GM12878 (cell line): ENCODE results near the gene HAO2. TPM values are rescaled to one million over a fixed set of nuclear protein-coding genes. Genes with fewer than 3 reads are reported as not detected.

Experiments
- ATAC-seq: fragments of 200-7000 bp; cut with Tn5 transposase; 3 replicates; pipeline ENCODE4 v1.9.1; 2020; ENCODE audit warnings: mild to moderate bottlenecking, moderate library complexity
- BruUV-seq: library from RNA; stranded (reverse); fragments of 400-500 nt; replicated peaks from 2 replicates; lab custom pipeline; 2021; lab: Mats Ljungman, UMichigan
- CTCF ChIA-PET: fragments of 300-600 bp; sonication (Branson Sonifier 250); formaldehyde crosslinking; extraction: SDS; loops from one replicate; lab custom pipeline; 2021; ENCODE audit warnings: inconsistent platforms; lab: Yijun Ruan, JAX
- POLR2A ChIA-PET: fragments of 350-600 bp; formaldehyde crosslinking; extraction: SDS; loops from one replicate; lab custom pipeline; 2021; ENCODE audit warnings: inconsistent platforms; lab: Charles Lee
- RAD21 ChIA-PET: fragments of 300-600 bp; sonication (Branson Sonifier 250); formaldehyde crosslinking; loops from one replicate; lab custom pipeline; 2023; ENCODE audit warnings: antibody characterized with exemption; ENCODE audit not compliant: unreplicated experiment; lab: Charles Lee
- SMC1A ChIA-PET: fragments of 300-600 bp; sonication (Branson Sonifier 250); formaldehyde crosslinking; loops from one replicate; lab custom pipeline; 2023; ENCODE audit not compliant: unreplicated experiment, uncharacterized antibody; lab: Charles Lee
- DNase-seq: peaks from one replicate; pipeline ENCODE4 v3.0.0-alpha.2; 2011; ENCODE audit warnings: low read depth, low spot score
- FAIRE-seq: peaks from 3 replicates; lab custom pipeline; 2011; peaks lifted over from hg19 to GRCh38; lab: Jason Lieb, UNC
- H2AFZ ChIP-seq: 2 replicates; pipeline ENCODE4 v1.6.0; 2011; ENCODE audit warnings: low read depth, low read length, control low read depth; ENCODE audit not compliant: control insufficient read depth
- H3K27ac ChIP-seq: 2 replicates; pipeline ENCODE4 v1.5.1; 2011; ENCODE audit warnings: control low read depth; ENCODE audit not compliant: control insufficient read depth, insufficient read depth
- H3K27me3 ChIP-seq, 2 experiments: replicated peaks in 1 of 2; 2 replicates each; pipeline versions ENCODE4 v1.6.0 to v1.6.1; 2011; ENCODE audit warnings: low read length in 1 of 2; ENCODE audit not compliant: control insufficient read depth in 2 of 2, insufficient read depth in 2 of 2
- H3K36me3 ChIP-seq, 2 experiments: 2 replicates each; pipeline ENCODE4 v1.5.1; 2011; ENCODE audit warnings: low read length in 1 of 2; ENCODE audit not compliant: control insufficient read depth in 2 of 2, insufficient read depth in 2 of 2
- H3K4me1 ChIP-seq: 2 replicates; pipeline ENCODE4 v1.6.1; 2011; ENCODE audit warnings: mild to moderate bottlenecking, low read length, moderate library complexity, mixed read lengths; ENCODE audit not compliant: control insufficient read depth, insufficient read depth
- H3K4me2 ChIP-seq: 2 replicates; pipeline ENCODE4 v1.6.0; 2011; ENCODE audit warnings: control low read depth; ENCODE audit not compliant: control insufficient read depth, insufficient read depth
- H3K4me3 ChIP-seq: fragments of 200-600 bp; sonication (generic); 2 replicates; pipeline ENCODE4 v1.5.1; 2016
- H3K79me2 ChIP-seq: 2 replicates; pipeline ENCODE4 v1.6.0; 2011; ENCODE audit warnings: low read length; ENCODE audit not compliant: control insufficient read depth, insufficient read depth
- H3K9ac ChIP-seq: 2 replicates; pipeline ENCODE4 v1.8.0; 2011; ENCODE audit warnings: low read length, control low read depth, mixed read lengths; ENCODE audit not compliant: control insufficient read depth, insufficient read depth
- H3K9me3 ChIP-seq: replicated peaks from 3 replicates; pipeline ENCODE4 v1.5.1; 2011; ENCODE audit warnings: mild to moderate bottlenecking, low read length; ENCODE audit not compliant: control insufficient read depth, insufficient read depth
- H4K20me1 ChIP-seq: 2 replicates; pipeline ENCODE4 v1.6.0; 2011; ENCODE audit not compliant: control insufficient read depth, insufficient read depth
- ZBTB40 ChIP-seq: fragments of 450-650 bp; IDR thresholded peaks from 2 replicates; pipeline ENCODE4 v1.6.1; 2016; ENCODE audit warnings: mild to moderate bottlenecking, moderate library complexity, borderline replicate concordance
- WGBS: methylation state at CpG from one replicate; pipeline ENCODE4 v1.1.6; 2016; ENCODE audit warnings: low lambda C conversion rate; ENCODE audit not compliant: insufficient replicate concordance, insufficient coverage; ENCODE audit errors: missing lambda C conversion rate; 5-methylcytosine and 5-hydroxymethylcytosine counted together
- in situ Hi-C: fragments of 300-500 bp; cut with MboI; formaldehyde crosslinking; loops from 9 replicates; pipeline ENCODE4 v1.14.3; 2018; ENCODE audit warnings: mixed read lengths
- intact Hi-C: fragments of 100-400 bp; cut with micrococcal nuclease; formaldehyde crosslinking; loops from one replicate; pipeline ENCODE4 v1.14.2; 2022; ENCODE audit not compliant: unreplicated experiment
- polyA plus RNA-seq, 11 experiments: library from polyadenylated mRNA; depleted of rRNA in 4 of 11; unstranded in 6 of 11; stranded (reverse) in 5 of 11; fragments of >200 nt; fragmentation: Nextera tagmentation in 4 of 11; fragmentation: Illumina TruSeq in 1 of 11; extraction: Ambion mirVana in 4 of 11; extraction: Trizol in 1 of 11; gene quantifications; 1 replicate in 1 of 11; 2 replicates in 10 of 11; pipeline versions ENCODE4 v1.2.1 to v1.2.3, GENCODE V29; 2011 to 2016; ENCODE audit warnings: inconsistent platforms in 2 of 11, missing spikeins in 2 of 11, low read depth in 1 of 11
- total RNA-seq, 4 experiments: library from RNA; depleted of rRNA in 3 of 4; stranded (reverse); fragments of >200 nt in 3 of 4; fragmentation: Illumina TruSeq in 1 of 4; extraction: Trizol in 1 of 4; gene quantifications; 2 replicates each; pipeline versions ENCODE4 v1.2.1 to v1.2.3, GENCODE V29; 2013 to 2021
- TF ChIP-seq, protein P1 (sequence below): IDR thresholded peaks from 2 replicates; pipeline ENCODE4 v1.6.1; 2011; ENCODE audit warnings: low read depth, low read length, improper control_type of control experiment, borderline replicate concordance

The HAO2 gene
- total and polyA plus RNA-seq, 10 of the 15 experiments (the other 5 are each of a cell fraction or from before 2014, with no cell fraction given) = not detected

GRCh38 chr1:119330466-119331189, 38.0 kb upstream of the HAO2 start:
- in situ Hi-C loops = no loop called here
- H3K4me2 ChIP-seq = no peak overlapping the region
- no peak for FAIRE-seq
- ChIA-PET POLR2A (no interaction called here), SMC1A (no interaction called here), RAD21 (no interaction called here), CTCF (no interaction called here)
- TF ChIP-seq, protein P1, sequence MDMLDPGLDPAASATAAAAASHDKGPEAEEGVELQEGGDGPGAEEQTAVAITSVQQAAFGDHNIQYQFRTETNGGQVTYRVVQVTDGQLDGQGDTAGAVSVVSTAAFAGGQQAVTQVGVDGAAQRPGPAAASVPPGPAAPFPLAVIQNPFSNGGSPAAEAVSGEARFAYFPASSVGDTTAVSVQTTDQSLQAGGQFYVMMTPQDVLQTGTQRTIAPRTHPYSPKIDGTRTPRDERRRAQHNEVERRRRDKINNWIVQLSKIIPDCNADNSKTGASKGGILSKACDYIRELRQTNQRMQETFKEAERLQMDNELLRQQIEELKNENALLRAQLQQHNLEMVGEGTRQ = no peak
- peak; percentile 50 for TF ChIP-seq ZBTB40
- H3K27ac ChIP-seq = no peak overlapping the region
- peaks cover 7% of the 10 kb centered on the region for H3K4me1 ChIP-seq
- H3K9me3 ChIP-seq = no peaks in the 10 kb centered on the region
- H3K36me3 ChIP-seq = no peaks in the 10 kb centered on the region
- BruUV-seq = no TSS peak
- WGBS = 58% methylated on average over 6 of the region's 6 CpGs
- DNase-seq = no peak
- H4K20me1 ChIP-seq = no peaks in the 10 kb centered on the region
- no peak for ATAC-seq
- H2AFZ ChIP-seq = no peak overlapping the region
- no peaks in the 10 kb centered on the region for H3K79me2 ChIP-seq
- no peaks in the 10 kb centered on the region for H3K27me3 ChIP-seq
- intact Hi-C loops = no loop called here
- no peak overlapping the region for H3K4me3 ChIP-seq
- no peak overlapping the region for H3K9ac ChIP-seq
